HEK293 (cell line): Measurements from ENCODE around the gene NAP1L4.

ENCODE experiments used
- AEBP2 ChIP-seq: fragments of 450-650 bp; formaldehyde crosslinking; IDR thresholded peaks from 2 replicates; pipeline ENCODE4 v1.5.1; 2016; ENCODE audit warnings: missing biosample characterization, missing genetic modification characterization, borderline replicate concordance
- BCL11B ChIP-seq: fragments of 450-650 bp; formaldehyde crosslinking; IDR thresholded peaks from 2 replicates; pipeline ENCODE4 v1.5.1; 2016; ENCODE audit warnings: low read depth, missing biosample characterization, missing genetic modification characterization
- GLIS1 ChIP-seq: fragments of 450-650 bp; formaldehyde crosslinking; IDR thresholded peaks from 2 replicates; pipeline ENCODE4 v1.5.1; 2016; ENCODE audit warnings: missing biosample characterization, missing genetic modification characterization
- GLIS2 ChIP-seq: fragments of 450-650 bp; formaldehyde crosslinking; IDR thresholded peaks from 2 replicates; pipeline ENCODE4 v1.5.1; 2016; ENCODE audit warnings: missing biosample characterization, missing genetic modification characterization
- IKZF3 ChIP-seq: fragments of 450-650 bp; IDR thresholded peaks from 2 replicates; pipeline ENCODE4 v1.5.0; 2018; ENCODE audit warnings: missing biosample characterization, mild to moderate bottlenecking, missing genetic modification characterization, moderate library complexity
- OVOL3 ChIP-seq: fragments of 450-650 bp; formaldehyde crosslinking; IDR thresholded peaks from 2 replicates; pipeline ENCODE4 v1.5.1; 2016; ENCODE audit warnings: missing biosample characterization, missing genetic modification characterization
- PATZ1 ChIP-seq: fragments of 450-650 bp; formaldehyde crosslinking; IDR thresholded peaks from 2 replicates; pipeline ENCODE4 v1.5.1; 2016; ENCODE audit warnings: missing biosample characterization, missing genetic modification characterization
- PRDM10 ChIP-seq: fragments of 450-650 bp; formaldehyde crosslinking; IDR thresholded peaks from 2 replicates; pipeline ENCODE4 v1.5.1; 2016; ENCODE audit warnings: missing biosample characterization, missing genetic modification characterization
- REST ChIP-seq: fragments of 450-650 bp; formaldehyde crosslinking; IDR thresholded peaks from 2 replicates; pipeline ENCODE4 v1.5.1; 2016; ENCODE audit warnings: missing biosample characterization, missing genetic modification characterization
- SALL2 ChIP-seq: fragments of 450-650 bp; formaldehyde crosslinking; IDR thresholded peaks from 2 replicates; pipeline ENCODE4 v1.5.0; 2017; ENCODE audit warnings: missing biosample characterization, mild to moderate bottlenecking, missing genetic modification characterization, borderline replicate concordance
- SCRT2 ChIP-seq: fragments of 450-650 bp; formaldehyde crosslinking; IDR thresholded peaks from 2 replicates; pipeline ENCODE4 v1.5.1; 2016; ENCODE audit warnings: missing biosample characterization, missing genetic modification characterization
- SP3 ChIP-seq: fragments of 450-650 bp; formaldehyde crosslinking; IDR thresholded peaks from 2 replicates; pipeline ENCODE4 v1.5.1; 2016; ENCODE audit warnings: missing biosample characterization, missing genetic modification characterization
- TCF7L2 ChIP-seq: IDR thresholded peaks from 2 replicates; pipeline ENCODE4 v1.6.1; 2011; ENCODE audit warnings: low read depth, mild to moderate bottlenecking, inconsistent platforms, low read length, moderate library complexity, borderline replicate concordance
- TRIM28 ChIP-seq: IDR thresholded peaks from 2 replicates; pipeline ENCODE4 v1.6.1; 2011; ENCODE audit warnings: low read length, control low read depth, borderline replicate concordance
- ZFP69B ChIP-seq: fragments of 450-650 bp; formaldehyde crosslinking; IDR thresholded peaks from 2 replicates; pipeline ENCODE4 v1.5.1; 2016; ENCODE audit warnings: missing biosample characterization, missing genetic modification characterization
- ZNF121 ChIP-seq: fragments of 450-650 bp; formaldehyde crosslinking; IDR thresholded peaks from 2 replicates; pipeline ENCODE4 v1.5.1; 2016; ENCODE audit warnings: missing biosample characterization, missing genetic modification characterization
- ZNF140 ChIP-seq: fragments of 450-650 bp; formaldehyde crosslinking; IDR thresholded peaks from 2 replicates; pipeline ENCODE4 v1.5.1; 2016; ENCODE audit warnings: missing biosample characterization, missing genetic modification characterization
- ZNF19 ChIP-seq: fragments of 450-650 bp; formaldehyde crosslinking; IDR thresholded peaks from 2 replicates; pipeline ENCODE4; 2016; ENCODE audit warnings: missing biosample characterization, missing genetic modification characterization, low read depth
- ZNF214 ChIP-seq: fragments of 450-650 bp; formaldehyde crosslinking; IDR thresholded peaks from 2 replicates; pipeline ENCODE4 v1.5.1; 2017; ENCODE audit warnings: missing biosample characterization, mild to moderate bottlenecking, missing genetic modification characterization, borderline replicate concordance
- ZNF23 ChIP-seq: fragments of 450-650 bp; formaldehyde crosslinking; IDR thresholded peaks from 2 replicates; pipeline ENCODE4 v1.5.1; 2016; ENCODE audit warnings: missing biosample characterization, missing genetic modification characterization, borderline replicate concordance
- ZNF274 ChIP-seq, 2 experiments: fragments of 200-500 bp in 1 of 2; fragments of 450-650 bp in 1 of 2; sonication (Bioruptor generic) in 1 of 2; formaldehyde crosslinking in 1 of 2; IDR thresholded peaks; 2 replicates each; pipeline versions ENCODE4 v1.5.1 to v1.6.1; 2014 to 2016; ENCODE audit warnings: borderline replicate concordance in 1 of 2, inconsistent platforms in 1 of 2, low read length in 1 of 2, missing biosample characterization in 1 of 2, missing genetic modification characterization in 1 of 2
- ZNF354C ChIP-seq: fragments of 450-650 bp; formaldehyde crosslinking; IDR thresholded peaks from 2 replicates; pipeline ENCODE4 v1.5.1; 2016; ENCODE audit warnings: missing biosample characterization, missing genetic modification characterization, low read depth, borderline replicate concordance
- ZNF366 ChIP-seq: fragments of 450-650 bp; formaldehyde crosslinking; conservative IDR thresholded peaks from 2 replicates; pipeline ENCODE4 v1.5.1; 2016; ENCODE audit warnings: missing biosample characterization, missing genetic modification characterization
- ZNF37A ChIP-seq: fragments of 450-650 bp; IDR thresholded peaks from 2 replicates; pipeline ENCODE4 v1.5.1; 2018; ENCODE audit warnings: missing biosample characterization, missing genetic modification characterization
- ZNF529 ChIP-seq: fragments of 450-650 bp; formaldehyde crosslinking; IDR thresholded peaks from 2 replicates; pipeline ENCODE4 v1.5.1; 2017; ENCODE audit warnings: missing genetic modification characterization, missing biosample characterization; ENCODE audit not compliant: insufficient replicate concordance
- ZNF544 ChIP-seq: fragments of 450-650 bp; formaldehyde crosslinking; IDR thresholded peaks from 2 replicates; pipeline ENCODE4 v1.5.0; 2017; ENCODE audit warnings: missing biosample characterization, missing genetic modification characterization
- ZNF549 ChIP-seq: fragments of 450-650 bp; IDR thresholded peaks from 2 replicates; pipeline ENCODE4 v1.5.1; 2018; ENCODE audit warnings: missing biosample characterization, missing genetic modification characterization, mild to moderate bottlenecking, inconsistent platforms, moderate library complexity
- ZNF580 ChIP-seq: fragments of 450-650 bp; formaldehyde crosslinking; IDR thresholded peaks from 2 replicates; pipeline ENCODE4 v1.5.1; 2016; ENCODE audit warnings: missing biosample characterization, missing genetic modification characterization
- ZNF658 ChIP-seq: fragments of 450-650 bp; formaldehyde crosslinking; IDR thresholded peaks from 2 replicates; pipeline ENCODE4; 2016; ENCODE audit warnings: missing biosample characterization, missing genetic modification characterization

NAP1L4 gene

GRCh38 chr11:2992234-2992996 is at the start of gene NAP1L4 (continued):
- TF ChIP-seq AEBP2 (tag by site-specific recombination) (no peak), ZFP69B (tag by site-specific recombination) (peak; percentile 94), ZNF549 (no peak), ZNF580 (tag by site-specific recombination) (no peak), GLIS2 (tag by site-specific recombination) (peak; percentile 98), ZNF19 (tag by site-specific recombination) (no peak), GLIS1 (tag by site-specific recombination) (peak; percentile 89), PRDM10 (peak; percentile 74), PATZ1 (tag by site-specific recombination) (peak; percentile 88), TRIM28 (0 out of 2 replicates have a peak, but pooled peaks have one; percentile 50), ZNF214 (tag by site-specific recombination) (no peak), ZNF529 (tag by site-specific recombination) (no peak), ZNF37A (tag by site-specific recombination) (no peak), REST (tag by site-specific recombination) (no peak), ZNF140 (tag by site-specific recombination) (no peak), OVOL3 (tag by site-specific recombination) (no peak), ZNF23 (tag by site-specific recombination) (no peak), SCRT2 (no peak), SALL2 (tag by site-specific recombination) (no peak), ZNF121 (tag by site-specific recombination) (no peak), BCL11B (tag by site-specific recombination) (no peak), SP3 (tag by site-specific recombination) (peak; percentile 84), ZNF366 (tag by site-specific recombination) (no peak), TCF7L2 (no peak), ZNF354C (tag by site-specific recombination) (no peak), ZNF544 (tag by site-specific recombination) (no peak), IKZF3 (tag by site-specific recombination) (no peak), ZNF658 (no peak), ZNF274 (IDR thresholded peaks at IDR 0.05; ENCODE audit: low read length) (no peak), ZNF274 (tag by site-specific recombination; IDR thresholded peaks at IDR 0.05; ENCODE audit: borderline replicate concordance) (no peak)
